Stimulated activated CD4-positive, alpha-beta T cell treated with anti-CD3 and anti-CD28 coated beads, Interleukin-2, amount 100 ng/mL, for 4 hours (primary cell): ENCODE measurements around the gene TMEM45B.
"Not testable (repeated sequence)": the region's sequence is repeated elsewhere in the genome, so short reads cannot be mapped to it uniquely, and the experiment has no call there.

ENCODE experiments used
- DNase-seq: peaks from one replicate; pipeline ENCODE4 v3.0.0-alpha.2; 2020; ENCODE audit warnings: low read depth

TMEM45B gene

DNA sequence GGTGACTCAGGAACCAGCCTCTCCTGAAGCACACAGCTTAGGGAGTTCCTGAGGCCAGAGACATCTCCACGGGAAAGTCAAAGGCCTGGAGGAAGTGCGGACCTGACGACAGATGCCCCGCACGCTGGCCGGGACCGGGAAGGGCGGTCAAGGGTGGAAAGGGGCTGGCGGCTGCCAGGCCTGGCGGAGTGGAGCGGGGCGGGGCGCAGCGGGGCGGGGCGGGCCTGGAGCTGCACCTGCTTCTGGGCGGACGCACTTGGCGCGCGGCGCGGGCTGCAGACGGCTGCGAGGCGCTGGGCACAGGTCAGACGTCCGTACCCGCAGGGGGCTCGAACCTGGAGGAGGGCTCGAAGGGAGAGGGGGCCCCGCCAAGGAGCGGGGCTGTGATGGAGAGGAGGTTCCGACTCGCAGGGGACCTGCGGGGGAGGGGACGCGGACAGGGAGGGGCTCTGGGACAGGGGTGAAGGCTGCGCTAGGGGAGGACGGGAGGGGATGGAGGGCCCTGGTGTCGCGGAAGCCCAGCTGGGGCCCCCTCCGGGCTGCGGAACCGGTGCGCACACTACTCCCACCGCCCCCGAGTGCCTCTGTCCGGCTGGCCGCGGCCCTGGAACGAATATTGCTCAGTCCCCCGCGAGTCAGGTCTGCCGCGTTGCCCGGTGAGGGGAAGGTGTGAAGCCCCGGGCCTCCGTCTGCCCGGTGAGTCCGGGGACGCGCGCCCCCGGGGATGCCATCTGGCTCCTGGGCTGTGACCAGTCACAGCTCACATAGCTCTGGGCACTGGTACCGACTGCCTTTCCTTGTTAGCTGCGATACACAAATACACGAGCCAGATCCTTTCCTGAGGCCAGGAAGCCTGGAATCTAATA, at the start of gene TMEM45B:
Gene TMEM45B (plus strand): TSS at position 253 of the 866 bp plus-strand sequence. CDS start 36,635 bp downstream, outside the sequence.
- no peak for DNase-seq

DNA sequence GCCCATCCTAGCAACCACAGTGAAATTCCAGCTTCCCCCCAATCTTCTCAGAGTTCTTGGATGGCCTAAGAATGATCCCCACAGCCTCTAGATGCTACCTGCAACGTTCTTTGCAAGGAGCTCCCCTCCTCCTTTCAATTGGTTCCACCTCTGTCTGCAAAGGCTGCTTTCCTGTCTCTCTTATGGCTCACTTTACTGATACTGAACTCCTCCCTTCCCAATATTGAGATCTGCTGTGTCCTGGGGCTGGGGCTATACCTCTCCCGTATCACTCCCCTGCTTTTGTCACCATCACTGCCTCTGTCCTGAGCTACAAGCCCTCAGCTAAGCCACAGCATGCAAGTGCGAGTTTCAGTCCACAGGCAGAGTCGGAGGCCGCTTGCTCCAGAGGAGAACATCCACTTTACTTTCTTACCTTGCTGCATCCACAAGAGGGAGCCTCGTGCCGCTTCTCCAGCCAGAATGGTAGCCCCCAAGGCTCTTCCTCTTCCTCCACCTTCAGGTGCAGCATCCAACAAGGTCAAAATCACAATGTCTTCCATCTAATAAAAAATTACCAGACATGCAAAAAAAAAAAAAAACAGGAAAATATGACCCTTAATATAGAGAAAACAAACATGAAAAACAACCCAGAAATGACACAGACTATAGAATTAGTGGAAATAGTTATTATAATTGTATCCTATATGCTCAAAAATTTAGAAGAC, 48.6 kb upstream of the TMEM45B start:
- DNase-seq, result no peak

DNA sequence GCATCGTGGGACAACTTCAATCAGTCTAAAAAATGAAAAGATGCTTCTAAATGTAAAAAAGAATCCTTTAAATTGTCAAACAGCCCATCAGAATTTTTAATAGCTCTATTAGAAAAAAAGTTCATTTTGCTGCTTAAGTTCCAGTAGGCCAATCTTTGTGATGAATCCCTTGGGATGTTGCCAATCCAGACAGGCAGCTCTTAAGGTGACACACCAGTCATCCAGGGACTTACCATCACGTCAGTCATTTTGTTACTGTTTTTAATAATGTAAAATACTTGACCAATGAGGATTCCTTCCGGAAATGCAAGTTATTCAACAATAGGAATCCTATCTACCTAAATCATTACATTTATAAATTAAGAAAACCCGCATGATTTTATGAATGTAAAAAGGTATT, 47.8 kb upstream of the TMEM45B start:
- DNase-seq, result no peak

DNA sequence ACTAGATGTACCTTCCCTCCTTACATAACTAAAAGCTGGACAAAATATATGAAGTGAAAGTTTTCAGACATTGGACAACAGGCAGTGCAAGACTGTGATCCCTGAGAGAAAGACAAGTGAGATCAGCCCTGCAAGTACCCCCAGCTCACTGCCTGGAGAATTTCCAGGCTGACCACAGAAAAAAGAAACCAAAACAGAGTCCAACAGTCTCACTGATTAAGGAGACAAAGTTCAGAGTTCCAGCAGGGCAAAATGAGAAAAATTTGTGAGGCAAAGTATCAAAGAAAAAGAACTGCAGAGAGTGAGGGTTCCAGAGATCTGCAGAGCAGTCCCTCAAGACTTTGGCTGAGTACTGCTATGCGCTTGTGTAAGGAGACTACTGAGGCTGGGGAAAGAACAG, 47.3 kb upstream of the TMEM45B start:
- no peak for DNase-seq

DNA sequence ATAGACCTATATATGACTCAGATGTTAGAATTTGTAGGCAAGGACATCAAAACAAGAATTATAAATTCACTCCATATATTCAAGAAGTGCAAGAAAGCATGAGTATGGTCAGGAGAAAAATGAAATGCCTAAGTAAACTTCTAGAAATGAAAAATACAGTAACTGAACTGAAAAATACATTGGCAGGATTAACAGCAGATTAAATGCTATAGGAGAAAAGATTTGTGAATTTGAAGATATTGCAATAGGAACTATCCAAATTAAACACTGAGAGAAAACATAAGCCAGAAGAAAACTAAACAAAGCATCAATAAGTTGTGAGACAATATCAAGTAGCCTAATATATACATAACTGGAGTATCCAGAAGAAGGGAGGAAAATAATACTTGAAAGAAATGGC, 46.6 kb upstream of the TMEM45B start:
- DNase-seq, result no peak

DNA sequence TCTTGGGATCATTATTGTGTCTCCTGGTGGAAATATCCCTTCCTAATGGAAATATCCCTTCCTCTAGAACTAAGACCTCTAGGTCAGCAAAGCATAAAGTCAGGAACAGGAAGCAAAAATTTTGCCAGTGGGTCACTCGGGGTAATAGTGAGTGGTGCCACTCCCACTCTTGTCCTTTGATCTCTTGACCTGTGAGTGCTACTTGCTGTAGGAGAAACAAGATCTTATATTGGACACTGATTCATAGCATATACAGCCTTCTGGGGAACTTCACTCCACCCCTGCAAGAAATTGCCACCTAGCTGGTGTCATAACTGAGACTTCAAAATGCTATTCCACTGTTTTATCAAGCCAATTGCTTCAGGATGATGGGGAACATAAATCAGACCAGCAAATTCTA, 44.7 kb upstream of the TMEM45B start:
- no peak for DNase-seq

DNA sequence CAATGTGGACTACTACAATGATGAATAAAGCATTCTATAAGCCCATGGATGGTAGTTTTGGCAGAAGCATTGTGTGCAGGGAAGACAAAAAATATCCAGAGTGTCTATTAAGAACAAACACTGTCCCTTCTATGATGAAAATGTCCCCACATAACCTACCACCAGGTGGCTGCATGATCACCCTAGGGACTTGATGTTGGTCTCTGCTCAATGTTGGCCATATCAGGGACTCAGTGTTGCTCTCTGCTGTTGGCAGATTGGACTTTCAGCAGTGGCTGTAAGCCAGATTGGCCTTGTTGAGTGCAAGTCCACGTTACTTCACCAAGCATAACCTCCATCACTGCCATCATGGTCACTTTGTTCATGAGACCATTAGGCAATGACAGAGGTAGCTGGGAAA, 44.2 kb upstream of the TMEM45B start:
- not testable (repeated sequence) for DNase-seq

DNA sequence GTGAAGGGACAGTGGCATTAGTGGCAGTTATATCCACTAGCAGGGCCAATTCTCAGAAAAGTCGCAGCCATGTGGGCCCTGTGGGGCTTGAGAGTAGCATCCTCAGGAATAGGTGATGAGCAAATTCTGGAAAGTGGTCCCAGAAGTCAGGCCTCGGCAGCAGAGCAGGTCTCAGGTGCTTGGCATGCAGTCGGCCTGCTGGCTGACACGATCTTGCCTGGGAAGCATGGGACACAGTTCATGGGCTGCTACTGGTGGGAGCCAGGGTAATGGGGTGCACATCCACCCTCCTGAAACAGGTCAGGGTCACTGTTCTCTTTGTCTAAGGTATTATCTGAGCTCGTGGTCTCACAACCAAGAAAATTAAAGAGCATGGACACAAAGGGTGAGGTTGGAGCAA, 36.8 kb upstream of the TMEM45B start:
- no peak for DNase-seq

DNA sequence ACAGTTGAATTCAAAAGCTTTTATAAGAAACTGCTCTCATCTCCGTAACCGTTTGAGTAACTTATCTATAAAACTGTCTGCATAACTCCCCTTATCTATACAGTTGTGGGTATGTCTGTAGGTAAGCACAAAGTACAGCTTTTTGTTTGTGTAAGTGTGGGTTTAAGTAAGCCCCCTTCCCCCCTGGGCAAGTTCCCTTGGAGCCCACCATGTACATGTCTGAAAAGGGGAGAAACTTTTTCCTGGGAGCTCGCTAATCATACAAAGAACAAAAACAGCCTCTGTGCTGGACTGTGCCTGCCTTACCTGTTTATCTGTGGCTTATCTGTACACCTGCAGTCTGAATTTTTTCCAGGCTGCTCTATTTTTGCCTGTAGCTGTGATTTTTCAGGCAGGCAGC, 36.3 kb upstream of the TMEM45B start:
- DNase-seq, result no peak

DNA sequence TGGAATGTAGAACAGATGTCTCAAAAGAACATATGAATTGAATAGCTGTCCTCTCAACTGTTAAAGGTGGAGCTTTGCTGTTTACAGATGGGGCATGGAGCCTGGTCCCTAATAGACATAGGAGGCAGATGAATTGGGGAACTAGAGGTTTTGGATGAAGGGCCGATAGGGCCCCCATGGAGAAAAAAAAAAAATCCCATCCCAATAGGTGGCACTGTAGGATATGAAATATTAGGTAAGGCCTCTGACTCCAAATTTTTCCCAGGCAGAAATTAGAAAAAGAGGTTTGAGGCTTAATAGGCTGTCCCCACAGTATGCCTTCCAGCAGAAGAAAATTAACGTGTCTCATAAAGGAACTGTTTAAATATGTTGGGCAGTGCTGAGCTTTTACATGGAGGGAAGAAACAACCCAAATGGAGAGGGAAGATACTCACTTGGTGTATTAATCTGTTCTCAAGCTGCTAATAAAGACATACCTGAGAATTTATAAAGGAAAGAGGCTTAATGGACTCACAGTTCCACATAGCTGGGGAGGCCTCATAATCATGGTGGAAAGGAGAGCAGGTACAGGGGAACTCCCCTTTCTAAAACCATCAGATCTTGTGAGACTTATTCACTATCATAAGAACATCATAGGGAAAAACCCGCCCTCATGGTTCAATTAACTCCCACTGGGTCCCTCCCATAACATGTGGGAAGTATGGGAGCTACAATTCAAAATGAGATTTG, 30.1 kb upstream of the TMEM45B start:
- DNase-seq, result no peak

DNA sequence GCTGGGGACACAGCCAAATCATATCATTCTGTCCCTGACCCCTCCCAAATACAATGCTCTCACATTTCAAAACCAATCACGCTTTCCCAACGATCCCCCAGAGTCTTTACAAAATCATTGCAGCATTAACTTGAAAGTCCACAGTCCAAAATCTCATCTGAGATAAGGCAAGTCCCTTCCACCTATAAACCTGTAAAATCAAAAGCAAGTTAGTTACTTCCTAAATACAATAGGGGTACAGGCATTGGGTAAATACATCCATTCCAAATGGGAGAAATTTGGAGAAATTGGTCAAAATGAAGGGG, 29.6 kb upstream of the TMEM45B start:
- DNase-seq, result not testable (repeated sequence)

DNA sequence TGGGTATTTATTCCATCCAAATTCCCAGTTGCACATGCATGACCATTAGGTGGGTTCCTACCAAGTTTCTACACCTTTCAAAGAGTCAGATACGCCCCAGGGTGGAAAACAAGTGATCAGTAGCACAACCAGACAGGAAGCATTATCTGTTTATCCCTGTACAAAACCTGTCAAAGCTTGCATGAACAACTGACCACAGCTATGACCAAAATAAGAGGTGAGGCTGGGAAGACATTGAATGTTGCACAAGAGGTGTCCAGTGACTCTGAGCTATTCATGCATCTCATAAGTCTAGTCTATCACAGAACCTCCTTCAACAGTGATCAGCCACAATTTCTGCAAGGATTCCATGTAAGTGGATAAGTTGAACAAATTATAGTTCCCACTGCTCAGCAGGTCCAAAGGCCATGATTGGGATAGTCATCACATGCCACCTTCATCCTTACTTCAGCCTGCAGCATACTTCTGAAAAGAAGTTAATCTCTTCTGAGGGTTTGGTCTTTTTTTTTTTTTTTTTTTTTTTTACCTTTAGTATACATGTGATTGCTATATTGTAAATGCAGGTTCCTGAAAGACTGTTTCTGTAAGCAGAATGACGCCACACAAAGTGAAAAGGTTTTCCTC, 28.0 kb upstream of the TMEM45B start:
- no peak for DNase-seq

DNA sequence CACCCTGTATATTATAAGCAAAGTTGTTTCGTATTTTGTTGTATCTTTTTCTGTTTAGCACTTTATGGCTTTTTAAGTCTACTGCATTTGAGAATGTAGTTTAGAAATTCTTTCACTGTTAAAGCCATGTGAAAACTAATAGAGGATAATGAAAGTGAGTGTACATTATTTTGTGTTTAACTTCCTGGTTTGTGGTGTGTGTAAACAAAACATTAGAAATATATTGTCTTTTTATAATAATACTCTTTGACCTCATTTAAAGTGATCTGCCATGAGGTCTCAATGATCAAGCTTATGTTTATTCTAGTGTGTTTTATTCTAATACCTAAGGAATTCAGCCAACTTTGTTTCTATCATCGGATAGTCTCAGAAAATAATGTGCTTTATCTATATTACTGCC, 27.4 kb upstream of the TMEM45B start:
- no peak for DNase-seq

DNA sequence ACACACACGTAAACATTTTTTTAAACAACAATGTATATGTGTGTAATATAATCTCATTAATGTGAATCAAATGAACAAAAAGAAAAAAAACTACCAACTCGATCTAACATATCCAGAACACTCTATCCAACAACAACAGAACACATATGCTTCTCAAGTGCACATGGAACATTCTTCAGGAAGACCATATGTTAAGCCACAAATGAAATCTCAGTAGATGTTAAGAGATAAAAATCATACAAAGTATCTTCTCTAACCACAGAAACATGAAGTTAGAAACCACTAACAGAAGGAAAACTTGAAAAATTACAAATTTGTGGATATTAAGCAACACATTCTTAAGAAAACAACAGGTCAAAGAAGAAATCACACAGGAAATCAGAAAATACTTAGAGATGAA, 25.5 kb upstream of the TMEM45B start:
- no peak for DNase-seq

DNA sequence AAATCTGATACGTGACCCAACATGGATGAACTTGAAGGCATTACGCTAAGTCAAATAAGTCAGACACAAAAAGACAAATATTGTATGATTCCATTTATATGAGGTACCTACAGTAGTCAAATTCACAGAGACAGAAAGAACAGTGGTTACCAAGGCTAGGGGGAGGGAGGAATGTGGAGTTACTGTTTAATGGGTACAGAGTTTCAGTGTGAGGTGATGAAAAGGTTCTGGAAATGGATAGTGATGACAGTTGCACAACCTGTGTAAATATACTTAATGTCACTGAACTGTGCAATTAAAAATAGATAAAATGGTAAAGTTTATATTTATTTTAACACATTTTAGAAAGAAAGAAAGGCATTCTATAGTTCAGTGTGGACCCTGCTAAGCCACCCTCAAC, 24.1 kb upstream of the TMEM45B start:
- DNase-seq, result no peak

DNA sequence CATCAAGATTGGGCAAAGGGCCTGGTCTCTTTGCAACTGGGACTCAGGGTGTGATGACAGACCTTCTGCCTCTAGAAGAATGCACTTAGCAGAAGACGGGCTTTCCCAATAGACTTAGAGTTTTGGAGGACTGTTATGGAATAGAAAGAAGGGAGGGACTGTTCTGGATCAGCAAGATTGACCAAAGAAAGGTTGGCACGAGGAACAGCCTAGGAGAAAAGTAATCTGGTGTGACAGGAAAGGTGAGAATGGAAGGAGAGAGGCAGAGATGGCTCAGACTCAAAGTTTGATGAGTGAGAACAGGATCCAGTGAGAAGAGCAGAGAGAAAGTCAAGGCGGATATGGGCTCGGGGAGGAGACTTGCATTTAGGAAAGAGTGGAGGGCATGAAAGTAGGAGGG, 23.0 kb upstream of the TMEM45B start:
- DNase-seq, result no peak

DNA sequence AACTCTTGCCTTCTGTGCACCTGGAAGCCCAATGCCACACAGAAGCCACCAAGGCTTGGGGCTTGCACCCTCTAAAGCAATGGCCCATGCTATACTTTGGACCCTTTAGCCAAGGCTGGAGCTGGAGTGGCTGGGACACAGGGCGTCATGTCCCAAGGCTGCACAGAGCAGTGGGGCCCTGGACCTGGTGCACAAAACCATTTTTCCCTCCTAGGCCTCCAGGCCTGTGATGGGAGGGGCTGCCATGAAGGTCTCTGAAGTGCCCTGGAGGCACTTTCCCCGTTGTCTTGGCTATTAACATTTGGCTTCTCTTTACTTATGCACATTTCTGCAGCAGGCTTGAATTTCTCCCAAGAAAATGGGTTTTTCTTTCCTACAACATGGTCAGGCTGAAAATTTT, 20.6 kb upstream of the TMEM45B start:
- no peak for DNase-seq

DNA sequence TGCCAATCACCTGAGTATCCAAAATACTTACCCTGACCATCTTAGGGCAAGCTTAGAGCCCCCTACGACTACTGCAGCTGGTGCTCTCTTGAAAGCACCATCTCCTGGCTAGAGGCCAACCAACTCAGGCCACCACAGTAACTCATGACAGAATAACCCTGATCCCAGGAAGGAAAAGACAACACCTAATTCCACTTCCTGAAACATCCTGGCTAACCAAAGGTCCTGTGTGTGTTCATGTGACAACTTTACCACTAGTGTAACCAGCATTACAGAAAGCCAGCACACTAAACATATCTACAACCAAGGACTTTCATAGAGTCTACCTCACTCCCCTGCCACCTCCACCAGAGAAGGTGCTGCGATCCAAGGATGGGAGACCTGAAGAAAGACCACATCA, 17.4 kb upstream of the TMEM45B start:
- DNase-seq, result no peak

DNA sequence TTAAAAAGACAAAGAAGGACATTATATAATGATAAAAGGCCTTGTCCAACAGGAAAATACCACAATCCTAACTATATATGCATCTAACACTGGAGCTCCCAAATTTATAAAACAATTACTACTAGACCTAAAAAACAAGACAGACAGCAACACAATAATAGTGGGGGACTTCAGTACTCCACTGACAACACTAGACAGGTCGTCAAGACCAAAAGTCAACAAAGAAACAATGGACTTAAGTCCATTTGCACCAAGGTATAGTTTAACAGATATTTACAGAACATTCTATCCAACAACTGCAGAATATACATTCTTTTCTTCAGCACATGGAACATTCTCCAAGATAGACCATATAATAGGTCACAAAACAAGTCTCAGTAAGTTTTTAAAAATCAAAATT, 15.5 kb upstream of the TMEM45B start:
- DNase-seq, result not testable (repeated sequence)

DNA sequence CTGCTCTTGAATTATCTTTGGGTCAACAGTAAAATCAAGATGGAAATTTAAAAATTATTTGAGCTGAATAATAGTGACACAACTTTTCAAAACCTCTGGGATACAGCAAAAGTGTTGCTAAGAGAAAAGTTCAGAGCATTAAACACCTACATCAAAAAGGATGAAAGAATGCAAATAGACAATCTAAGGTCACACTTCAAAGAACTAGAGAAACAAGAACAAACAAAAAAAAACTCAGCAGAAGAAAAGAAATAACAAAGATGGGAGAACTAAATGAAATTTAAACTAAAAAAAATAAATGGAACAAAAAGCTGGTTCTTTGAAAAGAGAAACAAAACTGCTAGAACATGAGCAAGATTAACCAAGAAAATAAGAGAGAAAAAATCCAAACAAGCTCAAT, 15.0 kb upstream of the TMEM45B start:
- no peak for DNase-seq

DNA sequence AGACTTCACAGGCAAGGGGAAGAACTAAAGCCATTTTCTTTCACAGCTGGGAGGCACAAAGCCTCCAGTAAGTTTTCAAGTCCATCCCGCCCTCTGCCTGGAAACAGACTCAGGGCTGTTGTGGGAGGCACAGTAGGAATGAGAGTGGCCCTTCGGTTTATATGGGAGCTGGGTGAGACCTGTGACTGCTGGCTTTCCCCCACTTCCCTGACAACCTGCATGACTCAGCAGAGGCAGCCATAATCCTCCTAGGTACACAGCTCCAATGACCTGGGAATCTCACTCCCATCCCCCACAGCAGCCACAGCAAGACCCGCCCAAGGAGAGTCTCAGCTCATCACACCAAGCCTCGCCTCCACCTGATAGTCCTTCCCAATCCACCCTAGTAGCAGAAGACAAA, 12.1 kb upstream of the TMEM45B start:
- DNase-seq, result no peak

DNA sequence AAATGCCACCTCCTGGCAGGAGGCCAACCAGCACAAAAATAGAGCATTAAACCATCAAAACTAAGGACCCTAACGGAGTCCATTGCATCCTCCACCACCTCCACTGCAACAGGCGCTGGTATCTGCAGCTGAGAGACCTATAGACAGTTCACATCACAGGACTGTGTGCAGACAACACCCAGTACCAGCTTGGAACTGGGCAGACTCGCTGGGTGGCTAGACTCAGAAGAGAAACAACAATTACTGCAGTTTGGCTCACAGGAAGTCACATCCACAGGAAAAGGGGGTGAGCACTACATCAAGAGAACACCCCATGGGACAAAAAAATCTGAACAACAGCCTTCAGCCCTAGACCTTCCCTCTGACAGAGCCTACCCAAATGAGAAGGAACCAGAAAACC, 11.6 kb upstream of the TMEM45B start:
- no peak for DNase-seq

DNA sequence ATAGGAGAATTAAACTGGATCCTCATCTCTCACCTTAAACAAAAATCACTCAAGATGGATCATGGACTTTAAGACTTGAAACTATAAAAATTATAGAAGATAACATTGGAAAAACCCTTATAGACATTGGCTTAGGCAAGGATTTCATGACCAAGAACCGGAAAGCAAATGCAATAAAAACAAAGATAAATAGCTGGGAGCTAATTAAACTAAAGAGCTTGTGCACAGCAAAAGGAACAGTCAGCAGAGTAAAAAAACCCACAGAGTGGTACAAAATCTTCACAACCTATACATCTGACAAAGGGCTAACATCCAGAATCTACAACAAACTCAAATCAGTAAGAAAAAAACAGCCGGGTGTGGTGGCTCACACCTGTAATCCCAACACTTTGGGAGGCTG, 7.4 kb upstream of the TMEM45B start:
- DNase-seq, result not testable (repeated sequence)
